Measurements from ENCODE around the gene ZP1.

ZP1 gene

DNA sequence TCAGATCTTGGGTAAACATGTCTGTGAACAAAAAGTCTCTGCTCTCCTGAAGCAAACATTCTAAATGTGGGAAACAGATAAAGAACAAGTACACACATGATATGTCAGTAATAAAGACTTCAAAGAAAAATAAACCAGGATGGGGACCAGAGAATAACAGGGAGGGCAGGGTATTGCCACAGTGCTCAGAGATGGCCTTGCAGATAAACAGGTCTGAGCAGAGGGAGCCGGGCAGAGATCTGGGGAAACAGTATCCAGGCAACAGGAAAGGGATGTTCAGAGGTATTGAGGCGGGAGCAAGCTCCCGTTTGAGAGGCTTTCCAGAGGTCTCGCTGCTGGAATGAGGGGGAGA is 22.5 kb upstream of the ZP1 start:
- DNase-seq, result no peak

DNA sequence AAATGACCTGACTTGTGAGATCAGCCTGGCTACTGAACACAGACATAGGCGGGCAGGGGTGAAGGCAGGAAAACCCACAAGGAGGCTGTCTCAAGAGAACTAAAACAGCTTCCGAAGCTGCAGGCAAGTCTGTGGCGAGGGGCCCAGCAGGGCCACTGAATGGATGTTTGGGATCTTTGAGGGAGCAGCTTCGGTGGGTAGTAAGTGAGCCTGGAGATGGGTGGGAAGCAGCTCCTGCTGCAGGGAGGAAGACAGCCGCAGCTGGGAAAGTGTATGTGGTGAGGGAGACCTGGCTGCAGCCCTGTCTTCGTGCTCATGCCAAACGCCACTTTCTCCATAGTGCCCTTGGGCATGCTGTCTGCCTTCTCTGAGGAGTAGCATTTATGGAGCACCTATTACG is 22.0 kb upstream of the ZP1 start:
- DNase-seq, result no peak

DNA sequence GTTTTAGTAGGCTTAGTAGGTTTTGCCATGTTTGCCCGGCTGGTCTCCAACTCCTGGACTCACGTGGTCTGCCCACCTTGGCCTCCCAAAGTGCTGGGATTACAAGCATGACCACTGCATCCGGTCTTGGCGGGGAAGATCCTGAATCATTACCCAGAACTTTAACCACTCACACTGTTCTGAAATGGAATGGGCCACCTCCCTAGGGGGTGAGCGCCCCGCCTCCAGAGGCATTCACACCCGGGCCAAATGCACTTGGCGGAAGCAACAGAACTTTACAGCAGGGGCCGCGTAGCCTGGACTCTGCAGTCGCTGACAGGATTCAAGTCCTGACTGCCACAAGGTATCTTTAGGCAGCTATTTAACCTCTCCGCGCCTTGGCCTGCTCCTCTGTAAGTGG is 20.1 kb upstream of the ZP1 start:
- DNase-seq, result no peak

DNA sequence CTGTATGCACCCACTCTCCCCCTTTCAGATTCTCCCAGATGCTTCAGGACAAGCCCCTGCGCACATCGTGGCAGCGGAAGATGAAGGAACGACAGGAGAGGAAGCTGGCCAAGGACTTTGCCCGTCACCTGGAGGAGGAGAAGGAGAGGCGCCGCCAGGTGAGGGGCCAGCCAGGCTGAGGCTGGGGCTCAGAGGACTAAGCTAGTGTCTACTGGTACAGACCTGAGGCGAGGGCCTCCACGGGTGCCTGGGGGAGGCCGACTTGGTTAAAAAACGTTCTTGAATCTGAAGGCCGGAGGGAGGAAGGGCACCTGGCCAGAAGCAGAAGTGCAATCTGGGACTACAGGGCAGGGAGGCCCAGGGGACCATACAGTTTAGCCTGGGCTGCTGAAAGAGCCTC is 19.4 kb upstream of the ZP1 start:
- DNase-seq, result no peak

DNA sequence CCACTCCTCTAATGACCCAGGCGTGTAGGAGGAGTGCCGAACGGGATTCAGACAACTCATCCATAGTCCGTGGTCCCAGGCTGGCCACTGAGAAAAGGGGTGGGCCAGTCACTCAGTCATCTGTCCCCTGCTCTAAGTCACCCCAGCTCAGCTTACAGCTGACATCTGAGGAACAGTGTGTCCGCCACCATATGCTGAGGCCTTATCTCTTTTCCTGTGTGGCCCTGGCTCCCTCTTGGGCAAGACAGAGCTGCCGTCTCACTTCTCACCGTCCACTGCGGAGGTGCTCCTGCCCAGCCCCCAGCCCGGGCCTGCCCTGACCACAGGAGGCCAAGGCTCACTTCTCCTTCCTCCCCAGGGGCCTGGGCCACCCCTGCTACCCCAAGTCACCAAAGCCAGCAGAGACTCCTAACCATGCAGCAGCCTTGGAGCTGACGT is 18.6 kb upstream of the ZP1 start:
- peak; percentile 90 for DNase-seq

DNA sequence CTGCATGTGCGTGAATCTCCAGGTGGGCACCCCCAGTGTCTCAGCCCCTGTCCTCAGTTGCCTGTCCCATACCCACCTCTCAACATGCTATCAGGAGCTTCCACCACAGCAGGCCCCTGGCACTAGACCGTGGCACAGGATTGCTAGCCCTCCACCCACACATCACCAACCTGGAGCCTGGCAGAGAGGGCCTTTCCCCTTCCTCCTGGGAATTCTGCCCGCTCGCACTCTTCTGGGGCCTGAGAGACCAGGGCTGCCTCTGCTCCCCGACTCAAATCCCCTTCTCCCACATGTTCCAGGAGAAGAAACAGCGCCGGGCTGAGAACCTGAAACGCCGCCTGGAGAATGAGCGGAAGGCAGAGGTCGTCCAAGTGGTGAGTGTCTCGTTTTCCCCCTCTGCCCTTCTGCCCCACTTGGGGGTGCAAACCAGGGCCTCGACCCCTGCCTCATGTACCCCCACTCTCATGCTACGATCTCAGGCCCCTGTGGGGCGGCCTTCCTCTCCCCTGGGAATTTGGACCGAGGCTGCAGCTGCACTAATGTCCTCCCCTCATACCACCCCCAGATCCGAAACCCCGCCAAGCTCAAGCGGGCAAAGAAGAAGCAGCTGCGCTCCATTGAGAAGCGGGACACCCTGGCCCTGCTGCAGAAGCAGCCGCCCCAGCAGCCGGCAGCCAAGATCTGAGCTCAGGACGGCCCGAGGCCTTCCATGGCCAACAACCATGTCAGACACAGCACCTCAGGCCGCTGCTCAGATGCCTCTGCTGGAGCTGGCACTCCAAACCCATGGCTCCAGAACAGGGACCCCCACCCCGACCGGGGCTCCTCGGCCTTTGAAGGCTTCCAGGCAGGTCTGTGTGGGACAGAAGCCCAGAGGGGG is 17.5 kb upstream of the ZP1 start:
- no peak for DNase-seq

DNA sequence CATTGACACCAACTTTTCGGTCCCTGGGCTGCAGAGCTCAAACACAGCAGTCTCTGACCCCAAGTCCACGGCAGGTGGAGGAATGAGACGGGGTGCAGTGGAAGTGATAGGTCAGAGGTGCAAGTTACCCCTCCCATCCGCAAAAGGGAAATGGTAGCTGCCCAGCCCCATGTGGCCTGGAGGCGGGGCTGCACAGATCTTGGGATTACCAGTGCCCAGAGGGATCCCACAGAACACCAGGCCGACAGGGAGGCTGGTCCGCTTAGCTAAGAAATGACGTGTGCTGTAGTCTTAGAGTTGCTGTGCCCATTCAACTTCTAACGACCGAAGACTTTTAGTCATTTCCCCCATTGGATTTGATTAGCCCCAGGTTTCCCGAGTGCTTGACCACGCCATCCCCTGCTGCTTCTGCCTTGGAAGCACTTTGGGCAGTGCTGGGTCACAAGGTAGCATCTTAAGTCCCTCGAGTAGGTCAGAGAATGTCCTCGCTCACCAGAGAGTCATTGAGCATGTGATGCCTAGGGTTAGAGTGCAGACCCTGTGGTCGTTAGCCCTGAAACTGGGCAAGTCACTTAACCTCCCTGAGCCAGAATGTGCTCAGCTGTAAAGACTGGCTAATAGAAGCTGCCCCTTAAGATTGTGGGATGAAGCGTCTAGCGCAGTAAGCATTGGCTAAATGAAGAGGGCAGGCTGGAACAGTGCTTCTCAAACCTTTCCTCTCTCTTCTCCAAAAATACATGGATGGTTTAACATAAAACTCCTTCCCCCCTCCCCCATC is 15.8 kb upstream of the ZP1 start:
- DNase-seq, result no peak

DNA sequence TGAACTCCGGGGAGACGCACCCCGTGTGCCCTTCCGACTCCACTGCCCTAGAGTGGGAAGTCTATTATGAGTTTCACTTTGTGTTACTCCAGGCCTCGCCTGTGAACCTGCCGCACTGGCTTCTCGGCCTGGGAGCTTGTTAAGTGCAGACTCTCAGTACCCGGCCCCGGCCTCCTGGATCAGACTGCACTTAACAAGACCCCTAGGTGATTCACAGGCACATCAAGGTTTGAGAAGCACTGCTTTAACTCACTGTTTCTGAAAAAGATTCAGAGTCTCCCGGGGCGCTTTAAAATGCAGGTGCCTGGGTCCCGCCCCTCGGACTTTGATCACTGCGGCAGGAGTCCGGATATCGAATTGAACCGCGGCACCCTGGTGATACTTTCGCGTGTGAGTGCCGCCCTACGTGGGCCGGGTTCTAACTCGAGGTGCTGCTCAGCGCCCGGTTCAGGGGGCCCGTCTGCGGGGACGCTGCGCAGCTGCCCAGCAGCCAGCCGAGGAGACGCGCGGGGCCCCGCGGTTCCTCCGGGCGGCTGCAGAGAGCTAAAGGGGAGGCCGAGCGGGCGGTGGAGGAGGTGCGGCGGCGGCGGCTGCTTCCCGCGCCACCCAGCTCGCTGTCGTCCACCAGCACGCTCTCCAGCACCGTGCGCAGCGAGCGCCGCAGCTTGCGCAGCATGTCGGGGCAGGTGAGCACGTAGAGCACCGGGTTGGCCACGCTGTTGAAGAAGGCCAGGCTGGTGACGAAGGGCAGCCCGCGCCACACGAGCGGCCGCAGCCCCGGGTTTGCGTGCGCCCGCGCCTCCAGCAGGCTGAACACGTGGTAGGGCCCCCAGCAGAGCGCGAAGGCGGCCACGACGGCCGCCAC is 15.0 kb upstream of the ZP1 start:
- no peak for DNase-seq

DNA sequence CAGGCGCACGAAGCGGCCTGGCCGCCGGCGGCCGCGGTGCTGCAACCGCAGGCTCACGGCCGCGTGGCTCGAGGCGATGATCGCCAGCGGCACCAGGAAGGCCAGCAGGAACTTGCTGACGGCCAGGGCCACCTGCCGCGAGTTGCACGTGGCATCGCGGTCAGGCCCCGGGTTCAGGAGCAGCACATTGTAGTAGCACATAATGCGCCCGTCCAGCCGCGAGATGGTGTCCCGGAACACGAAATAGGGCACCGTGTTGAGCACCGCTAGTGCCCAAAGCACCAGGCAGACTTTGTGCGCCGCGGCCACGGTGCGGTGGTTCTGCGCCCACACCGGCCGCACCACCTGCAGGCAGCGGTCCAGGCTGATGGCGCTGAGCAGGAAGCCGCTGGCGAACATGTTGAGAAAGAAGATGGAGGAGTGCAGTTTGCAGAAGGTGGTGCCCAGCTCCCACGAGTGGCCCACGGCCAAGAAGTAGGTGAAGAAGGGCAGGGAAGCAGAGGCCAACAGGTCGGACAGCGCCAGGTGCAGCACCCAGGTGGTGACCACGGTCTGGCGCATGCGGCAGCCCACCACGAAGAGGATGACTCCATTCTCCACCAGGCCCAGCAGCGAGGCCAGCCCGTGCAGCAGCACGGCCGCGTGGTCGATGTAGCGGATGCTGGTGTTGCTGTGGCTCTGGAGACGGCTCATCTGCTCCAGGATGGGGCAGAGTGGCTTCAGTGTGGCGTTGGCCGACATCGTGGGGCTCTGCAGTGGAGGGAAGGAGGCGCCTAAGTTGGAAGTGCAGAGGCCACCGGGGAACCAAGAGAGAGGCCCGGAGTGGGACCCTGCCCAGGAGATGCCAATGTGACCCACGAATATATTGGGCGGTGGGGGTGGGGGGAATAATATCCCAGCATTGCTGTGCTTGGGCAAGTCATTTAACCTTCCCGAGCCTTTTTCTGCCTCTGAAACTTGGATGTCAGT is 14.1 kb upstream of the ZP1 start:
- no peak for DNase-seq

DNA sequence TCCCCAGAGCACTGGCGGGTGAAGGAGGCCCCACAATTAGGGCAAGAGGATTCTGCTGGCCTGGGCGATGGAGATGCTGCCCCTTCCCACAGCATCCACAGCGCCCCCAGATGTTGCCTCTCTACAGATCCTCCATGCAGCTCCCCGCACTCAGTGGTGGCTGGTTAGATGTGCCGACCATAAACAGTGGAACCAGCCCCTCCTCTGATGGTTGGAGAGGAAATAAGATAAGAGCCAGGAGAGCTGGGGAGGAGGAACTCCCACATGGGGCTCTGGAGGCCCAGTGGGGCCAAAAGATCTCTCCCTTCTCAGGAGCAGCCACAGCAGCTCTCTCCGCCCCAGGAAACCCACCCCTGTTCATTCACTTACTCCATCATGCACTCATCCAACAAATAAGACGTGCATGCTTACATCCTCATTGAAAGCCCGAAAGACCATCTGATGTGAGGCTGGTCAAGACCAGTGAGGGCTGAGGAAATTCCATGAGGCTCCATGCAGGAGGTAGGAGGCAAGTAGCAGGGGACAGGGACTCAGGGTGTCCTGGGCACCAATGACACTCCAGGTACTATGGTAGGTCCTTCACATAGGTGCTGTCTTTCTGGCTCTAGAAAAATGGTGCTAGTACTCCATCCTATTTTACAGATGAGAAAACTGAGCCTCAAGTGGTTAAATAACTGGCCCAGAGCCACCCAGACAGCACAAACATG is 13.0 kb upstream of the ZP1 start:
- DNase-seq, result peak; percentile 91

DNA sequence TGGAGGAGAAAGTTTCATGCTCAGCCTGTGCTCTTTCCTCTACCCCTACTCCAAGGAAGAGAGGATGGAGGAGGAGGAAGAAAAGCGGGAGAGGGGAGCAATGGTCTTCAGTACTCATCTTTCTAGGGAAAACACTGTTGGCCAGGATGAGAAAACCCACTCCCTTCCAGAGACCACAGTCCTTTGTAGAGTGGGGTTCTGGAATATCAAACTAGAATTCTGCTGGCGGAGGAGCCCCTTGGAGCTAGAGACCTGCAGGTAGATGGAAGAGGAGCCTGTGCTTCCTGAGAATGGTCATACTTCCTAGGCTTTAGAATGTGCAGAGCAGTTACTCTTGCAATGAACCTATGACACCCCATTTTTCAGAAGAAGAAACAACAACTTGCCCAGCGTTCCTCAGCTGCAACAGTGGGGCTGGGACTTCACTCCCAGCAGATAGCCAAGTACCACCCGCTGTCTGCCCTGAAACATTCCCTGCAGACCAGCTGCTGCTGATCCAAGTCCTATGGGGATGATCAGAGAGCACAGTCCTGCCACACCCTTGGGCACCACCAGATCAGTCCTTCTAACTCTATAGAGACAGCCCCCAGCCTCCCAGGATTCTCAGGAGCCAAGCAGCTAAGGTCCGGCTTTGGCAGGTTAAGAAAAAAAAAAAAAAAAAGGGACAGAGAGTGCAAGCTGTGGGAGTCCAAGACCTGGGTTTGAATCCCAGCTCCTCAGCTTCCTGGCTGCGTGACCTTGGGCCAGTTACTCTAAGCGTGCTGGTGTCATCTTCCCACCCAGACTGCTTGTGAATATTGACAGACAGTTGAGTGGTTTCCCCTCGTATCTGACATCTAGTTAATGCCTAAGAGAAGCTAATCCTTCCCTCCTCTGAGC is 12.3 kb upstream of the ZP1 start:
- no peak for DNase-seq

DNA sequence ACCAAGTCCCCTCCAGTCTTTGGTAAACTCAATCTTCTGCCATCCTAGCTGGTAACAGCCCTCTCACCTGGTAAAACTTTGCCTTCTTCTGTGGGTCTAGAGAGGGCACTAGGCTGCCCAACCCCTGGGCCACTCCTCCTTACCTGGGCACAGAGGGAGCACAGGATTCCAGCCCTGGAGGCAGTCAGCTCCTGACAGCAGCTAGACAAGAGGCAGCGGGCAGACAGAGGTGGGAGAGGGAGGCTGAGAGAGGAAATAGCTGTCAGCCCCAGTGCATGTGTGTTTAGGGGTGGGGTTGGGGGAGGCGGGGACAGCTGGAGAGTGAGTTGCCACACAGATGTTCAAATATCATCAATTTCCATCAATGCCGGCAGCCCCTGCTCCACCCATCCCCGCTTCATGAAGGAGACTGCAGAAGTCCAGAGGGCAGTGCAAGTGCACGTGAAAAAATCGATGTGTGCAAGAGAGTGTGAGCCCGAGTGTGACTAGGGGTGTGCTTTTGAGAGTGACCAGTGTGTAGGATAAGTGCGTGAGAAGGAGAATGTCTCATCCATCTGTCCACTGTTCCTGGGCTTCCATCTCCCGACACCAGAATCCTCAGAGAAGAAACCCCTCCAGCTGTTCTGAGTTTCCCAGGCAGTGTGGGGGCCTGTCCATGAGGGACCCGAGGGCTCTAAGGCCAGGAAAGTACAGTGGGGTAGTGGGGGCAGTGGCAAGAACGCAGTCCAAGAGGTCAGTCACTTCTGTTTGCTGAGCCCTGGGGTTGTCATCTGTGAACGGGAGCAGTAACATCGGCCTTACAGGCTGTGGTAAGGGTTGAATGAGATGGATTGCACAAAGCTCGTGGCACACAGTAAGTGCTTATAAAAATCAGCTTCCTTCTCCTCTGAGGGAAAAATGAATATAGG is 11.4 kb upstream of the ZP1 start, which contains the start of gene PTGDR2:
Gene PTGDR2, minus strand, starts transcription at position 225 of the 908 bp plus-strand sequence. CDS start 2,228 bp downstream, outside the sequence.
- DNase-seq, result peak; percentile 82

DNA sequence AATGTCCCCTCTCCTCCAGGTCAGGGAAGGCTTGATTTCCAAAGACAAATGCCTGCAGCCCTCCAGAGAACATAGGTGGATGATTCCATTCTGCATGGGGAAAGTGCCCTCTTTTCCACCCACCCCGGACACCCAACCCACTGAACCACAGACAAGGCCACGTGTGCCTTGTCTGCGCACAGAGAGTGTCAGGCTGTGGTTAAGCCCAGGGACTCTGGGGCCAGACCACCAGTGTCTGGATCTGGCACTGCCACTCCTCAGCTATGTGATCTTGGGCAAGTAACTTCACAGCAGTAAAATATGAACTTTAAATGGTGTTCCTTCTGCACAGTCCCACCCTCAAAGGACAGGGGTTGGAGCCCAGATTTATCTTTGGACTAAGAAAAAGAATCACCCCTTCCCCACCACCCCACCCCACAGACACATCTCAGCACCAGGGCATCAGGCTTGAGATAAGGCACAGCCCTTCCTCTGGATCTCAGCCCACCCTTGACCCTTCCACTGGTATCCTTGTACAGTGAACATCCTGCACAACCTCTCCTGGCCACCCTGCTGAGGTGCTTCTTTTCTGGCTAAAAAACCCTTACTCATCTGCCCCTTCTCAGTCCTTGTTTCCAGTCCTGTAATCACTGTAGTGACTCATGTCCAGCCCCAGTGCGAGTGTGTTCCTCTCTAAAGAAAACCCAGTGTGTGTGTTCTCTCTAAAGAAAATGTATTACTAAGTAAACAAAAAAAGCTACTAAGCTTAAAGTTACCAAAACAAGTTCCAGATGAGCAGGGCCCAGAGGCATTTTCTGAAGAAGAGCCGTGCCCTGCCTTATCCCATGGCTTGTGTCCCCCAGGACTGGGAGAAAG is 9.7 kb upstream of the ZP1 start:
- DNase-seq, result no peak

DNA sequence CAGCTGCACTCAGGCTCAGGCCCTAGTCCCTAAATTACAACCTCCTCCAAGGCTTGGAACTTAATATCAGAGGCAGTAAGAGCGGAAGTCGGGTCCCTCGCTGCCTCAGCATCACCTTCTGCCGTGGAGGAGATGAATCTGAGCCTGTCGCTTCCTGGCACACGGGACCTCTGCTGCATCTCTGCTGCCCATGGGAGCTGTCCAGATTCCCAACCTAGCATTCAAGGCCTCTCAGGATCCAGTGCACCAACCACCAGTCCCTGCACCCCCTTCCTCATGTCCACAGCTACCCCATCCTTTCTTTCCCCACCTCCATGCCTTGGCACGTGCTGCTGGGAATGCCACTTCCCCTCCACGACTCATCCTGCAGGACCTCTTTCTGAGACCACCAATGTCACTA is 9.1 kb upstream of the ZP1 start:
- no peak for DNase-seq

DNA sequence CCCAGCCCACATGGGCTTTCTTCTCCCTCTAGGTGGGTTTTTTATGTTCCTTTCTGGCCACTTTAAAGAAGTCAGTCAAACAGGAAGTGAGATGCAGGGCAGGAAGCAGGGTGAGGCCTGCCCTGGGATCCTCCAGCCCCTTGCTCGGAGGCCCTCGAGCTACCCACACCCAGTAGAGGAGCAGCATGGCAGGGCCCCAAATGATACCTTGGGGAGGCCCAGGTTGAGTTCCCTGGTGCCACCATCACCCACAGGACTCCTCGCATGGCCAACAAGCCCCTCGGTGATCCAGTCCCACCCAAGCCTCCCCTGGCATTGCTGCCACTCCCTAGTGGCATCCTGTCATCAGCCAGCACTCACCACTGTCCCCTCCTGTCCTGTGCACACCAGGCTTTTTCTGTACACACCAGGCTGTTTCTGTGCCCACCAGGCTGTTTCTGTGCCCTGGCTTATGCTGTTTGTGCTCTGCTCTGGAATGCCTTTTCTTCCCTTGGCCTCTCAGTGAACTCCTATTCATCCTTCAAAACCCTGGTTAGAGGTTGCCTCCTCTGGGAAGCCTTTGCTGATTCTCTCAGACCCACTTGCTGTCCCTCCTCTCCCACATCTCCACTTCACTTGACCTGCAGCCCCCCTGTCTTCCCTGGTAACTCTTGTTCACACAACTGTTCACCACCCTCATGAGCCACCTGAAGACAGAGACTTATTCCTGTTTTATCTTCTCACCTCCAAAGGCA is 8.4 kb upstream of the ZP1 start:
- no peak for DNase-seq

DNA sequence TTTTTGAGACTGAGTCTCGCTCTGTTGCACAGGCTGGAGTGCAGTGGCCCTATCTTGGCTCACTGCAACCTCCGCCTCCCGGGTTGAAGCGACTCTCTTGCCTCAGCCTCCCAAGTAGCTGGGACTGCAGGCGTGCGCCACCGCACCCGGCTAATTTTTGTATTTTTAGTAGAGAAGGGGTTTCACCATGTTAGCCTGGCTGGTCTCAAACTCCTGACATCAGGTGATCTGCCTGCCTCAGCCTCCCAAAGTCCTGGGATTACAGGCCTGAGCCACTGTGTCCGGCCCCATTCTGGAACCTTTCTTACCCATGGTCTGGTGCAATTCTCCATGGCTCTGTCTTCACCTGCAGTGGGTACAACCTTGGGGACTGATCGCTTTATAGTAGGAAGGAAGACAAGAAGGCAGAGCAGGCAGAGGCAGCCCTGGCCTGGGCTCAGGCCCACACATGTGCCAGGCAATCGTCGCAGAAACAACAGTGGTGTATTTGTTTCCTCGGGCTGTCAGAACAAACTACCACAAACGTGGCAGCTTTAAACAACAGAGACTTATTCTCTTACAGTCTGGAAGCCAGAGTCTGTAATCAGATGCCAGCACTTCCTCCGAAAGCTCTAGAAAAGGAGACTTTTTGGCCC is 7.6 kb upstream of the ZP1 start:
- DNase-seq, result no peak

DNA sequence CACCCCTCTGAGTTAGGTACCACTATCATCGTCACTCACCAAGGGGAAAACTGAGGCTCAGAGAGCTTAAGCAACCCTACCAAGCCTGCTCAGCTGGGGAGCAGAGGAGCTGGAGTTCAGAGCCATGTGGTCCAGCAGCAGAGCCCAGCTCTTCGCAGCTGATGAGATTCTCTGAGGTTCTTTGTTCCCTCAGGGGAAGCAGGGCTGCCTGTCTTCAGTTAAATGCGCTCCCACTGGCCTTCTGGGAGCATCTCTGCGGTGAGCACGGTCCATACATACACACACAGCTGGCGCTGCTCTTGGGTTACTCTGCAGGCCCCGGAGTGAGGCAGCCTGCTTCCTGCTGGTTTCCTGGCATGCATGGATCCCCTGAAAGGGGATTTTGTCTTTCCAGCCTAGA is 6.4 kb upstream of the ZP1 start:
- DNase-seq, result no peak

Data from hematopoietic multipotent progenitor cell treated with erythropoietin and hydrocortisone succinate and interleukin-3 and kit ligand, for 4 days (in vitro differentiated cells).